Activated T-cell treated with anti-CD3 and anti-CD28 coated beads for 48 hours (primary cell): ENCODE data around the gene GARIN5B.

Experiments
- DNase-seq: peaks from one replicate; pipeline ENCODE4 v3.0.0-alpha.2; 2020; ENCODE audit warnings: low read depth

Gene GARIN5B

DNA sequence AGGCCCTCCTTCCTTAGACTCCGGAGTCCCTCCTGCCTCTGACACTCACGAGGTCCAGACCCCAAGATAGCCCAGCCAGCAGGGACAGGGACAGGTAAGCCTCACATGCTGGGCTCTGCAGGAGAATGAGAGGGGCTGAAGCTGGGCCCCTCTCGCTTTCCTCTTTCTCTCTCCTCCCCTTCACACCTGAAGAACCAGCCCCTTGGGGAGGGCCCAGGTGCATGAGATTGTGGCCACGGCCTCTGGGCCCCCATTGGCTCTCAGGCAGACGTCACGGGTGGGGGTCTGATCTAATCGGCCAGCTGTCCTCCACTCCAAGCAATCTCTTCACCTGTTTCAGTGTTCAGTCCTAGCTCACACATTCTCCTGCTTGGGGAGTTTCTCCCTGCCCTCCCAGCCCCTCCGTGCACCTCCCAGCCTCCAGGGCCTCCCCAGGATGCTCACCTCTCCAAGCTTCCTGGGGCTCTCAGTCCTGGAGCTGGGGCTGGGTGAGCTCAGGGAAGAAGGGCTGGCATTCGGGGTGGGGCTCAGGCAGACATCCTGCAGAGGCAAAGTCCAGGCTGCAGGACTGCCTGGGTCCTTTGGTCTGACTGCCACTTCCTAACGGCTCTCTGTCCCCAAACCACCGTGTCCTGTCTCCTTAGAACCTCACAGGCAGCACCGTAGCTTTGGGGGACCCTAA is 40.7 kb downstream of the GARIN5B start:
- DNase-seq = no peak

DNA sequence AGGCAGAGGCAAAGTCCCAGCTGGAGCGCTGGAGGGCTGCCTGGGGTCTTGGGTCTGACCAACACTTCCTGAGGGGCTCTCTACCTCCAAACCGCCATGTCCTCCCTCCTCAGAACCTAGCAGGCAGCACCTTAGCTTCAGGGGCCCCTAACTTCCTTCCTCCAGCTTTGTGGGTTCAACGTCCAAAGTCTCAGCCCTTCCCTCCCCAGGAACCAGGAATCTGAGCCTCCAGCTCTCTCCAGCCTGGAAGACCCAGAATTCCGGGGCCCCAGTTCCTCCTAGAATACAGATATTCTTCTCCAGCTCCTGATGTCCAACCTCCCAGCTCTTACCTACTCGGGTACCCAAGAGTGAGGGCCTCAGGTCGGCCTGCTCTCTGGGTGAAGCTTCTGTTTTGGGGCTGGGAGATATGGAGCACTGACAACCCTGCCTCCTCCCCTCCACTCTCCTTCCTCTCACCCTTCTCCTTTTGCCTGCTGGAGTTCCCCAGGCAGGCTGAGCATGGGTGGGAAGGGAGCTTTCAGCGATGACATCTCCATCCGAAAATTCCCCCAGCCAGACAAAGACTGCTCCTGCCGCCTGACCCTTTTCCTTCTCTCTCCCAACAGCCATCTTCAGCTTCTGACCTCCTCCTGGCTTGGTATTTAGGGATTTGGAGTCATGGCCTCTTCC is 41.5 kb downstream of the GARIN5B start:
- no peak for DNase-seq

DNA sequence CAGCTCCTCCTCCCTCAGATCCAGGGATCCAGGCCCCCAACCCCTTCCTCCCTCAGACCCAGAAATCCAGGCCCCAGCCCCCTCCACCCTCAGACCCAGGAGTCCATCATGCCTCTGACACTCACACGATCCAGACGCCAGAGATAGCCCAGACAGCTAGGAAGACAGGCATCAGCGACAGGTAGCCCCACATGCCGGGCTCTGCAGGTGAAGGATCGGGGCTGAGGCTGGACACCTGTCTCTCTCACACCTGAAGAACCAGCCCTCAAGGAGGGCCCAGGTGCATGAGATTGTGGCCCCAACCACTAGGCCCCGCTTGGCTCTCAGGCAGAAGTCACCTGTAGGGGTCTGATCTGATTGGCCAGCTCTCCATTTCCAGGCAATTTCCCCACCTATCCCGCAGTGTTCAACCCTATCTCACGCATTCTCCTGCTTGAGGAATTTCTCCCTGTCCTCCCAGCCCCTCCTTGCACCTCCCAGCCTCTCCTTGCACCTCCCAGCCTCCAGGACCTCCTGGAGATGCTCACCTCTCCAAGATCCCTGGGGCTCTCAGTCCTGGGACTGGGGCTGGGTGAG is 42.1 kb downstream of the GARIN5B start:
- no peak for DNase-seq

DNA sequence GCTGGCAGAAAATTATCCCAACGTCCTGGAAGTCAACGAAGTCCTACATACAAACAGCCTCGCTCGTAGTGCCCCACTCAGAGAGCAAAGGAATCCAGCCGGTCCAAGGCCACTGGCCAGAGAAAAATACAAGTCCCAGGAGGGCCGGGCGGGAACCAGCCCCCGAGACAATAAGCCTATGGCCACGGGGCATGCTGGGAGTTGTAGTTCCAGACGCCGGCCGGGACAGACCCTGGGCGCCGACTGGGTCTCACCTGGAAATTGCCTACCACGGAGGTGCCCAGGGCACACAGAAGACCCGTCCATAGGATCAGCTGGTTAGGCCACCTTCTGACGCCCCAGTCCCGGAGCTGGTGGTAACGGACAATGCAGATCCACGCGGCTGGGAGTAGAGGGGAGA is 43.3 kb downstream of the GARIN5B start:
- DNase-seq = no peak

DNA sequence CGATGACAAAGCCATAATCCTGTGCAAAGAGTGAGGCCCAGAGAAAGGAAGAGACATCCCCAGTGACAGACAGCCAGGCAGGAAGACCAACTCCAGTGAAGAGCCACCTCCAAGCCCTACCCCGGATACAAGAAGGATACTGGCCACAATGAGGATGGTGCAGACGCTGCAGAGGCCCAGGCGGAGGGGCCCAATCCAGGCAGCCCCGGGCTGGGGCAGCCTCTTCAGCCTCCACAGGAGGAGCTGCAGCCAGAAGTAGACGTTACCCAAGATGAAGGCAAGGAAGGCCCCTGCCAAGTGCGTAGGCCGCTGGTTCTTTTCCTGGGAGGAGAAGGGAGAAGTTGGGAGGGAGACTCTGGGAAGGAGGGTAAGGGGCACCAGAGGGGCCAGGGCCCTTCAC is 46.4 kb downstream of the GARIN5B start:
- no peak for DNase-seq

DNA sequence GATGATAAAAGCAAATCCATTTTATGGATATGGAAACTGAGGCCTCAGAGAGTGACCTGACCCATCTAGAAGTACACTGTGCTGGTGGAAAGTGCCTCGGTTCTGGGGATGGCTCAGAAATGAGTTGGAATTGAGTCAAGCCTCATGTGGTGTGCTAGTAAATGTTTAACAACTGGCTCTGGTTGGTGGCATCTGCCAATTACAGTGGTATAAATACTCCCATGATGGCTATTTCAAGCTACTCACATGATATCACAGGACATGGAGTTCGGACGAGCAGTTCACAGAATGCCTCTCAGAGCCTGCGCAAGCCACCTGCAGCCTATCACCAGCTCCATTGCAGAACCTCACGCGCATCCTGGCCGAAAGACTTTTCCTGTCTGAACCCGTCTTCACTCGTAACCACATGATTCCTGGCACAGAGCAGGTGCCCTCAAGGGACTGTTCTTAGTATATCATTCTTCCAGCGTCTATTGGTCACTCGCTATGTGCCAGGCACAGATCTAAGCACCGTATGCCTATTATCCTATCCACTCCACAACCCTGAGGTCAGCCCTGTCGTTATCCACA is 47.0 kb downstream of the GARIN5B start:
- no peak for DNase-seq

DNA sequence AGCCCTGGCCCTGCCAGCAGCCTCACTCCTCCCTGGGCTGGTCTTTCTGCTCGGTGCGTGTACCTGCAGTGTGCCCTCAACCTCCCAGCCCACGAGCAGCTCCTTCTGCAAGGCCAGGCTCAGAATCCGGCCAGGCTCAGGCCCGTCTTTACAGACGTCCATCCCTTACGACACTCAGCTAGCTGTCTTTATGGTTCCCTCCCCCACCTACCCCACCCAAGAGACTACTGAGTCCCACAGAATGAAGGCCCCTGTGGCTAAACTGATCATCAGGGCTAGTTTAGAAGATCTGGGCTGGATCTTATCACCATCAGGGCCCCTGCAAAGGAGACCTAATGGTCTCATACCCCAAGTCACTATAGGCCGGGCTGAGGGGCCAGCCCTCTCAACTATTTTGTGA is 48.7 kb downstream of the GARIN5B start:
- no peak for DNase-seq

DNA sequence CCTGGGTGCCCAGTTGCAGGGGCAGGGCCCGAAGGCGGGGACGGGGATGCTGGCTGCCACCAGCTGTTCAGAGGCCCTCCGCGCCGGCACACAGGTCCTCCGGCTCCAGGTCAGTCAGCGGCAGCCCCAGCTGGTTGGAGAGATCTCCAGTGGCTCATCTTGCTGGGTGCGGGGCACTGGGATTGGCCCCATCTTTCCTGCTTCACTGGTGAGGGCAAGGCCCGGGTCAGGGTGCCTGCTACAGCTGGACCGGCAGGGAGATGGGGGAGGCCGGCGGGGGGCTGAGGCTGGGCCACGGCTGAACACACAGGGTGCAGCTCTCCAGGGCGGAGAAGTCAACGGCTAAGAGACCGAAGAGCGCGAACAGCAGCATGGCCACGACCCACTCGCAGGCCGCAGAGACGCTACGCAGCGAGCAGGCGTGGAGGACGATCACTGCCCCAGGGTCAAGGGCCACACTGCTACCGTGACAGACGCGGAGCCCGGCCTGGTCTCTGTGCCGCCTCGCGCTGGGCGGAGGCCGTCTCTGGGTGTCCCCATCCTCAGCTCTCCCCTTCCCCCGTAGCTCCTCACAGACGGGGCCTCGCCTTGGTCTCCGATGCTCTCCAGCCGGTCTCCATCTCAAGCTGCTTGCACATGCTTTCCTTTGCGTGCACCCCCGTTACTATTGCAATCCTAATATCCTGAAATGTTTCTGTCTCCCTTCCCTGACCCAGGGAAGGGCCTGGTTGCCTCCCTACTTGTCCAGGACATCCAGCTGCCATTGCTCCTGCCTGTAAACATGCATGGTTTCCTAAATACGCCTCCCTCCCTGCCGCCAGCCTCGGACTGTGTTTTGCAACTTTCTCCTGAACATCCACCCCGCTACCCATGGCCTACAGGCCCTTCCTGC is 50.2 kb downstream of the GARIN5B start:
- DNase-seq = no peak

DNA sequence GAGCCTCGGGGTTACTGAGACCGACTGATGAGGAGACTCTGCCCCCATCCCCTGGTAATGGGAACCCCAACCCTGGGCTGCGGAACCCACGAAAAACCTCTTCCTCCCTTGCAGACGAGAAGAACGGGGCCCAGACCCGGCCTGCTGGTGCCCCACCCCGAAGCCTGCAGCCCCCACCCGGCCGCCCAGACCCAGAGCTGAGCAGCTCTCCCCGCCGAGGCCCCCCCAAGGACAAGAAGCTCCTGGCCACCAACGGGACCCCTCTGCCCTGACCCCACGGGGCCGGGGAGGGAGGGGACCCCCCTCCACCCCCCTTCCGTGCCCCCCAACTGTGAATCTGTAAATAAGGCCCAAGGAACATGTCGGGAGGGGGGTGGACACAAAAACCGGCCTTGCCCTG is 51.3 kb downstream of the GARIN5B start:
- DNase-seq = no peak

DNA sequence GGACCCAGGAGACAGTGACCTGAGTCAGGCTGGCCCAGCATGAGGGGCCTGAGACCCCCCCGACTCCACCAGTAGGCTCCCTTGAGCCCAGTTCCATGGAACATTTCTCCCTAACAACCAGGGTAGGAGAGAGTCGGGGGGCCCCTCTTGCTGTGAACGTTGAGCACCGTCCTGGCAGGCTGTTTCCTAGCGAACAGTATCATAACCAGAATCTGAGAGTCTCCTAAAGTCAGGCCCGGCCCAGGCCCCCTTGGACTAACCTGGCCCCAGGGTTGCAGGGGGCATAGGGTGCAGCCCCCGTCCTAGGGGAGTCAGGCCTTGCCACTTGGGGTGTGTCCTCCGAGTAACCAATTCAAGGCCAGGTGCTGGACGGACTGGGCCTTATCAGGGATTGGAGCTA is 51.7 kb downstream of the GARIN5B start:
- no peak for DNase-seq

DNA sequence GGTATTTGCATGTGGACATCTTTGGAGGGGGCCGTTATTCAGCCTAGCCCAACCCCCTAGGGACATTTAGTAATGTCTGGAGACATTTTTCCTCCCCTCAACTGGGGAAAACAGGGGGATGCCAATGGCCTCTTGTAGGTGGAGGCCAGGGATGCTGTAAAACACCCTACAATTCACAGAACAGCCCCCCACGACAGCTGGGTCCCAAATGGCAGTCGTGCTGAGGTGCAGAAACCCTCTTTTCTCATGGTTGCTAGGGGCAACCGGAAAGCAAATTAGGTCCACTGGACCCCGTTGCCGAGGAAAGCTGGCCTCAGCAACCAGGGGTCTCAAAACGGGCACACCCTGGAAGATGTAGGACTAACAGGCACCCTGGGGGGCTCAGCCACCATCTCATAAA is 52.6 kb downstream of the GARIN5B start:
- DNase-seq = no peak

DNA sequence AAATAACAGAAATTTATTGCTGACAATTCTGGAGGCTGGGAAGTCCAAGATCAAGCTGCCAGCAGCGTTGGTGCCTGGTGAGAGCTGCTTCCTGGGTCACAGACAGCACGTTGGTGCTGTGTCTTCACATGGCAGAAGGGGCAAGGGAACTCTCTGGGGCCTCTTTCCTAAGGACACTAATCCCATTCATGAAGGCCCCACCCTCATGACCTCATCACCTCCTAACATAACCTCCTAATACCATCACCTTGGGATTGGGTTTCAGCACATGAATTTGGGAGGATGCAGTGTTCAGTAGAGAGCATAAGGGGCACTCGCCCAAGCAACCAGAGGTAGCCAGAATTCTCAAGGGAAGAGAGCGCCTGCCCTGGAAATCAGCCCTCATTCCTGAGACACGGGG is 53.6 kb downstream of the GARIN5B start:
- DNase-seq = no peak

DNA sequence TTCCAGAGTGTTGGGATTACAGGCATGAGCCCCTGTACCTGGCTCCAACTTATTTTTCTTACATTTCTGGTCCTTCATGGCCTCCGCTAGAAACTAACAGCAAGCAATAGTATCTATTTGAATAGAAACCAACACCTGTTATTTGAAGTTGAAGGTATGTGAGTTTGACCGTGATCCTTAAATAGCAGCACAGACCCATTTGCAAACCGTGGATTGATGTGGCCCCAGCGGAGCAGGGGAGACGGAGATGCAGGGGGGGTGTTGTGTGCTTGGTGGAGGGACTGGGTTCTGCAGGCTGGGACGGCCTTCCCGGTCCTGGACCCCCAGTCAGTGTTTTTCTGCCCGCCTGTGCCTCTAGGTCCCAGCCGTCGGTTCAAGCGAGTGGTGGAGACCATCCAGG is 54.8 kb downstream of the GARIN5B start:
- DNase-seq = no peak

DNA sequence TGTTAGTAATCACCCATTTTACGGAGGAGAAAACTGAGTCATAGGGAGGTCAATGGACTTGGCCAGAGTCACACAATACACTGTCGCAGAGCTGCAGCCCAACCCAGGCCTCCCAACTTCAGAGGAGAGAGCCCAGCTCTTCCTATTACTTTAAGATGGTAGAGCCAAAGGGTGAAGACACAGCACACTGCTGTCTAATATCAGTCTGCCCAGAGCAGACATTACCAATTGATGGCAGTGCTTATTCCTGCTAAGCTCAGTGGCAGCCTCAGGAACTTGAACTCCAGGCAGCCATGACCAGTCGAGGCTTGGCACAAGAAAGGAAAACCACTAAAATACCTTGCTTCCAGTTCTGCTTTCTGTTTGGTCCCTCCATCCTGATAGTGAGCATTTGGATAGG is 56.3 kb downstream of the GARIN5B start:
- DNase-seq = no peak

DNA sequence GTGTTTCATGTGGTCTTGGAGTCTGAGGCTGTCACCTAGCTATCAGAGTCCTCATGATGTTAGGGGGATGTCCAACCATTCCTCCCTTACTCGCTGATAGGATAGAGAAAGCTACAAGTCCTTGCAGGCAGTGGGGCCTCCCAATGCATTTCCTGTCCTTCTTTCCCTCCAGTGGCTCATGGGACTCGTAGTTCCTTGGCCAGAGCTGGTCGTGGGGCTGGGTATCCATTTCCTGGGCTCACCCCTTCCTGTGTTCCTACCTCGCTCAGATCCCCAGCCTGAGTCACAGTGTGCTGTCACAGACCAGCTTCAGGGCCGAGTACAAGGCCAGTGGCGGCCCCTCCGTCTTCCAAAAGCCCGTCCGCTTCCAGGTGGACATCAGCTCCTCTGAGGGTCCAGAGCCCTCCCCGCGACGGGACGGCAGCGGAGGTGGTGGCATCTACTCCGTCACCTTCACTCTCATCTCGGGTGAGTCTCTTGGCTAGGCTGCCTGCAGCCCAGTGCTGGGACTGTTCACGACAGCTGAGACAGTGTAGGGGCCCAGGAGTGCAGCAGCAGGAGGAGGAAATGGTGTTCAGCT is 57.0 kb downstream of the GARIN5B start:
- DNase-seq = no peak

DNA sequence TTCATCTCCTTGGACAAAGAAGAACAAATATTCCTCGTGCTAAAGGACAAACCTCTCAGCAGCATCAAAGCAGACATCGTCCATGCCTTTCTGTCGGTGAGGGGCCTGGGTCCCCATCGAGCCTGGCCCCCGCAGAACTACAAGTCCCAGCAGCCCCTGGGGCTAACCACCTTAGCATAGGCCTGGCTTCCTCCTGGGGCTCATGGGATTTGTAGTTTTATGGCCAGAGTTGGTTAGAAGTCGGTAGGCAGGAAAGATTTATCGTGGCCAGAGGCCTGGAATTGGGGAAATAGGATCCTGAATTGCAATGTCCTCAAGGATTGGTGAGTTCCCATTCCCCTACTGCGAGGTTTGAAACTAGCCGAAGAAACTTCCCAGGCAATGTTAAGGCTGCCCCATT is 57.6 kb downstream of the GARIN5B start:
- peak; percentile 32 for DNase-seq

DNA sequence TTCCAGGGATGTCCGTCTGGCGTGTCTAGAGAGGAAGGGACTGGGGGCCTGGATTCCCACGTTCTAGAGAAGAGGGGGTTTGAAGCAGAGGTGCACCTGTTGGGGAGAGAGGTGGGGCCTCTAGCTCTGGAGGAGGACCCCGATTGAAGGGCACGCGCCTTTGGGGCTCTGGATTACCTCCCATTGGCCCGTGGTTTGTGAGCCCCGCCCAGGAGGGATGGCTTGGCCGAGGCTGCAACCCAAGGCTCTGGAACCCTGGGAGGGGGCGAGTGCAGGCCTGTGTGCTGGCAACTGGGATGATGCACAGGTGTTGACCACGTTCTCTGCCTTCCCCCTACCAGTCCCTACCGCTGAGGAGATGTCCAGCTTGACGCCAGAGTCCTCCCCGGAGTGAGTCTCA is 58.1 kb downstream of the GARIN5B start:
- no peak for DNase-seq
